ENCODE measurements around the gene ATF5.

ATF5 gene

GRCh38 chr19:49977076-49977475, 48.1 kb downstream of the ATF5 start:
- DNase-seq (ENCODE audit: low read depth), result no peak

GRCh38 chr19:49977881-49978280, 48.9 kb downstream of the ATF5 start:
- DNase-seq (ENCODE audit: low read depth), result no peak

GRCh38 chr19:49978324-49978723, 49.3 kb downstream of the ATF5 start:
- DNase-seq (ENCODE audit: low read depth), result no peak

- DNase-seq (ENCODE audit: low read depth), result no peak
These were observed 52.9 kb downstream of the ATF5 start for GRCh38 chr19:49981603-49982593.

All from activated T-cell treated with anti-CD3 and anti-CD28 coated beads for 24 hours (primary cell).